DOHH2 (cell line): ENCODE measurements around the gene FBXO11.

Source experiments
- H3F3A ChIP-seq: fragments of 200-600 bp; sonication (generic), shearing (Covaris generic); 2 replicates; pipeline ENCODE4 v1.6.0; 2016; ENCODE audit warnings: antibody characterized with exemption, mild to moderate bottlenecking; ENCODE audit not compliant: control insufficient read depth, insufficient read depth
- H3K27ac ChIP-seq: fragments of 200-600 bp; sonication (generic); 2 replicates; pipeline ENCODE4 v1.5.1; 2014; ENCODE audit warnings: low read depth, mild to moderate bottlenecking, low read length, moderate library complexity
- H3K27me3 ChIP-seq: fragments of 200-600 bp; sonication (generic); 2 replicates; pipeline ENCODE4 v1.6.1; 2014; ENCODE audit warnings: mild to moderate bottlenecking, low read length, mixed read lengths; ENCODE audit not compliant: control insufficient read depth
- H3K36me3 ChIP-seq: fragments of 200-600 bp; sonication (generic); 2 replicates; pipeline ENCODE4 v1.6.1; 2014; ENCODE audit warnings: mild to moderate bottlenecking, low read length, moderate library complexity, mixed read lengths; ENCODE audit not compliant: control insufficient read depth
- H3K4me1 ChIP-seq: fragments of 200-600 bp; sonication (generic); 2 replicates; pipeline ENCODE4 v1.6.1; 2014; ENCODE audit warnings: mild to moderate bottlenecking, low read length, mixed read lengths; ENCODE audit not compliant: control insufficient read depth
- H3K4me2 ChIP-seq: fragments of 200-600 bp; sonication (generic); 2 replicates; pipeline ENCODE4 v1.6.0; 2014; ENCODE audit warnings: mild to moderate bottlenecking, low read length, moderate library complexity
- H3K4me3 ChIP-seq: fragments of 200-600 bp; sonication (generic); 2 replicates; pipeline ENCODE4 v1.5.1; 2014; ENCODE audit warnings: mild to moderate bottlenecking, low read length, mixed read lengths
- H3K79me2 ChIP-seq: fragments of 200-600 bp; sonication (generic); 2 replicates; pipeline ENCODE4 v1.6.1; 2014; ENCODE audit warnings: mild to moderate bottlenecking, low read length, mixed read lengths; ENCODE audit not compliant: control insufficient read depth
- H3K9me2 ChIP-seq: fragments of 200-600 bp; sonication (generic); replicated peaks from 2 replicates; pipeline ENCODE4 v1.6.1; 2014; ENCODE audit warnings: mild to moderate bottlenecking, low read length, mixed read lengths; ENCODE audit not compliant: control insufficient read depth
- H3K9me3 ChIP-seq: fragments of 200-600 bp; sonication (generic); 2 replicates; pipeline ENCODE4 v1.6.1; 2014; ENCODE audit warnings: antibody characterized with exemption, low read length, mixed read lengths; ENCODE audit not compliant: control insufficient read depth, insufficient read depth
- H4K20me1 ChIP-seq: fragments of 200-600 bp; sonication (generic); 2 replicates; pipeline ENCODE4 v1.6.0; 2014; ENCODE audit warnings: low read depth, mild to moderate bottlenecking, antibody characterized with exemption, low read length, moderate library complexity; ENCODE audit not compliant: control insufficient read depth, insufficient read depth
- CTCF ChIP-seq: fragments of 200-600 bp; sonication (generic); IDR thresholded peaks from one replicate; pipeline ENCODE4 v1.5.1; 2014; ENCODE audit warnings: antibody characterized with exemption, mild to moderate bottlenecking, low read depth, low read length; ENCODE audit not compliant: poor library complexity, severe bottlenecking
- EZH2phosphoT487 ChIP-seq: fragments of 200-600 bp; sonication (generic); IDR thresholded peaks from 2 replicates; pipeline ENCODE4 v1.6.1; 2017; ENCODE audit warnings: borderline replicate concordance, mild to moderate bottlenecking, antibody characterized with exemption, low read length, moderate library complexity, mixed read lengths

FBXO11 gene

GRCh38 chr2:47849368-47849767, 56.9 kb downstream of the FBXO11 start:
- Histone ChIP-seq H3K4me3 (no peak overlapping the region), H3K79me2 (peaks cover 95% of the 10 kb centered on the region), H3K4me1 (peaks cover 11% of the 10 kb centered on the region; the same call in 1 of the 2 replicates), H3K27me3 (no peaks in the 10 kb centered on the region), H3K9me2 (no peaks in the 10 kb centered on the region), H4K20me1 (peaks cover 17% of the 10 kb centered on the region; the same call in 1 of the 2 replicates), H3F3A (peaks cover 3% of the 10 kb centered on the region; the same call in 1 of the 2 replicates), H3K27ac (no peak overlapping the region), H3K4me2 (no peak overlapping the region), H3K9me3 (no peaks in the 10 kb centered on the region), H3K36me3 (peaks cover 19% of the 10 kb centered on the region)
- TF ChIP-seq CTCF (no peak), EZH2phosphoT487 (no peak)

GRCh38 chr2:47844162-47844561, 62.1 kb downstream of the FBXO11 start:
- Histone ChIP-seq H3K27ac (no peak overlapping the region), H3K4me3 (no peak overlapping the region), H3K9me2 (no peaks in the 10 kb centered on the region), H3K36me3 (peaks cover 10% of the 10 kb centered on the region), H3F3A (0 out of 2 replicates have a peak, but pooled peaks cover 2% of the 10 kb centered on the region), H4K20me1 (peaks cover 3% of the 10 kb centered on the region; the same call in 1 of the 2 replicates), H3K9me3 (no peaks in the 10 kb centered on the region), H3K4me2 (no peak overlapping the region), H3K27me3 (no peaks in the 10 kb centered on the region), H3K4me1 (peaks cover 14% of the 10 kb centered on the region), H3K79me2 (peaks cover 82% of the 10 kb centered on the region)
- TF ChIP-seq CTCF, result no peak
- TF ChIP-seq EZH2phosphoT487, result no peak

- no peak overlapping the region for H3K4me3 ChIP-seq
- H3K36me3 ChIP-seq, result peaks cover 17% of the 10 kb centered on the region
- H4K20me1 ChIP-seq, result peaks cover 3% of the 10 kb centered on the region; the same call in 1 of the 2 replicates
- no peak for TF ChIP-seq EZH2phosphoT487
- TF ChIP-seq CTCF, result no peak
- H3K9me3 ChIP-seq, result no peaks in the 10 kb centered on the region
- H3K9me2 ChIP-seq, result no peaks in the 10 kb centered on the region
- no peaks in the 10 kb centered on the region for H3K27me3 ChIP-seq
- peaks cover 75% of the 10 kb centered on the region for H3K79me2 ChIP-seq
- H3K4me1 ChIP-seq, result peaks cover 14% of the 10 kb centered on the region
- no peak overlapping the region for H3K27ac ChIP-seq
- no peak overlapping the region for H3K4me2 ChIP-seq
- 0 out of 2 replicates have a peak, but pooled peaks cover 2% of the 10 kb centered on the region for H3F3A ChIP-seq
These were observed 62.9 kb downstream of the FBXO11 start for GRCh38 chr2:47843407-47843806.
